Islet of Langerhans (tissue), 1 donor: Measurements from ENCODE around the gene ZSWIM6.

Source experiments
- FAIRE-seq: peaks from one replicate; lab custom pipeline; 2011; peaks lifted over from hg19 to GRCh38; lab: Jason Lieb, UNC

ZSWIM6 gene

DNA sequence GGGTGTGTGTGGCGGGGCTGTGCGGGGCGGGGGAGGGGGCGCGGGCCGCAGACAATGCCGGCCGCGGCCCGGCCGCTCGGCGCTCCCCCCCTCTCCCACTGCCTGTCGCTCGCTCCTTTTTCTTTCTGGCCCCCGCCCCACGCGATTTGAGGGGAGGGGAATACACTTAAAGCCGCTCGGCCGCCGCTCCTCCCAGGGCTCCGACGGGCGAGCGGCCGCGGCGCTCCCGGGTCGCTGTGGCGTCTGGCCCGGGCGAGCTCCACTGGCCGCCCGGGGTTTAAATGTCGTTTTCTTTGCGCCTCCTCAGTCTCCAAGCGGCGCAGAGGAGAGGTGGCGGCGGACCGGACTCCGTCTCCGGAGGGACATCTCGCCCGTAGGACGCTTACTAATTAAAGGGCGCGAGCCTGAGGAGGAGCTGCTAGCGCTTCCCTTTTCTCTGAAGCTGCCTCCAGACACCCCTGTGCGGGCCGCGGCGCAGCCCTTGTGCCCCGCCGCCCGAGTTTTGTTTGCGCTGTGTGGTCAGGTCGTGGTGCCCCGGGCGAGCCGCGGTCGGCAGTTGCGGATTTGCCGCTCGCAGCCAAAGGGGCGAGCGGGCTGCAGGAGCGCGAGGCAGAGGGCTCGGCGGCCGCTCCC, 1.4 kb downstream of the ZSWIM6 start:
- FAIRE-seq: no peak

DNA sequence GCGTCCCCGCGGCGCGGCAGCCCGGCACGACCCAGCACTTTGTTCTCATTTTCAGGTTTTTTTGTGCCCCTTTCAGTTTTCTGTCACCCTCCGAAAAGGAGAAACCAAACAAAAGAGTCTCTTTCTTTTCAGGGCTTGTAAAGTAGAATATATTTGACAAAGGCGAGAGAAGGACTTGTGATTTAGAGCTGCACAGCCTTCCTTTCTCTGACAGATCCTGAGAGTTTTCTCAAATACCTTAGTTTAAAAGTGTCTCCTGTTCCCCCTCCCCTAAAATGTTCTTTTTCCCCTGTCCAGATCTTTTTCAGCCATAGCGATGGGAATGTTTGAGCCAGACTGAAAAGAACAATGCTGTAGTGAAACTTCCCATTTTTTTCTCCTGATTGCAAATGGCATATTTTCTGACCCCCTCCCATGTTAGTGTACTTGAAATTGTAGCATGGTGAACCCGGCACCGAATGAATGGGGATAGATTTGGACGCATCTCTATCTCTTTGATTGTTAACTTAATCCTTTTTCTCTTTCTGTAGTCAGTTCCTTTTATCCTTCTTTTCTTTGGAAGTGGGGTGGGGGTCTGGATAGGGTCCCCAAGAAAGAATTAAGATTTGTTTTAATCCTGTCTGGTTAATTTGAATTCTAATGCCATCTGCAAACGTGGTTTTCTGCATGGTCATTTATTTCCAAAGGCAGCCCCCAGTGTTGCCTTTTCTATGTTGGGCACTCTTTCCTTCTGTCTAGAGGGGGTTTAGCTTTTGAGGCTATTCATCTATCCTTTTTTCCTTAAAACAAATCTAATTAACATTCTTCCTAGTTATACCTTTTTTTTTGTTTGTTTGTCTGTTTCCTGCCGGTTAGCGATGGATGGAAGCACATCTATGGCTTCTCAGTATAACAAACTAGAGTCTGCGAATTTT, 2.2 kb downstream of the ZSWIM6 start:
- no peak for FAIRE-seq

DNA sequence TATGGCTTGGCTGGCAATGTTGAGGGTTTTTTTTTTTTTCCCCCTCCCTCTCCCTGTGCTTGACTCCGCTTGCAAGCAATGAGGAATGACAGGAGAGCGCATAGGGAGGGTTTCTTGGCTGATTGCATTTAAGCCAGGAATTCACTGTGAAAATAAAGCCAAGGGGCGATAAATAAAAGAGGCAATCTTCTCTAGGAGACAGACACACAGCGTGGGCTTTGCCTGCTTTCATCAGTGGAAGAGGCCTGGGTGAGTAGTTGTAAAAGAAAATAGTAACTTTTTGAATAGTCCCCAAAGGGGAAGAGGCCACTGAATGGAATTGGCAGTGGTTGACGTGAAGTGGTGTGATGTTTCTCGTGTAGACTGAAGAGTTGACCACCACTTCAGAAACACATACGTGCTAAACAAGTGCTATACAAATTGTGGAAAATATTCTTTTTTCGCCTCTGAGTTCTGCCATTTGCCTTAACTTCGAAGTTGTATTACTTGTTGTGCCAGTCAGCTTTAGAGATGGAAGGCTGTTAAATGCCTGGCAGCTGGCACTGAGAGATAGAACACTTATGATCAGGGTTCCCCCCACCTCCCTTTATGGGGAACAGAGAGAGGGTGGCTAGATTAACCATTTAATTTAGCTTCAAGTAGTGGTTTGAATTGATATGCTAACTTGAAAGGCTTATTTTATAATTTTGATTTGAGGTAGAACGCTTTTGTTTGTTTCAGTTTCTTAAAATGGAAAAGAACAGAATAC, 3.0 kb downstream of the ZSWIM6 start:
- FAIRE-seq: no peak

DNA sequence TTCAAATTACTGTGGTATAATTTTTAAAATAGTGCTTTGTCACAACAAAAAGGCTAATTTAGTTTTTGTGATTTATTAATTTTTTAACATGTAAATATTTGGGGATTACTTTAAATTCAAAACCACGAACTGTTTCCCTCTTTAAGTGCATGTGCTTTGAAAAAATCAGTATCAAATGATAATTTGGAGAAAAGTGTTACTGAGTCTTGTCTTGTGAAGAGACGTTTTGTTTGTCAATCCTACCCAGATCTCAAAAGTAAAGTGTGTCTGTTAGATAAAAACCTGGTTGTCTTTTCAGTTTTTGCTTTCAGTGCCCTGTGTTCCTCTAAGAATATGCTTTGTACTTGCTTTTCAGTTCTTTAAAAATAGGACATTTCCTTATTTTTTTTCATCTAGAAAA, 7.7 kb downstream of the ZSWIM6 start:
- no peak for FAIRE-seq

DNA sequence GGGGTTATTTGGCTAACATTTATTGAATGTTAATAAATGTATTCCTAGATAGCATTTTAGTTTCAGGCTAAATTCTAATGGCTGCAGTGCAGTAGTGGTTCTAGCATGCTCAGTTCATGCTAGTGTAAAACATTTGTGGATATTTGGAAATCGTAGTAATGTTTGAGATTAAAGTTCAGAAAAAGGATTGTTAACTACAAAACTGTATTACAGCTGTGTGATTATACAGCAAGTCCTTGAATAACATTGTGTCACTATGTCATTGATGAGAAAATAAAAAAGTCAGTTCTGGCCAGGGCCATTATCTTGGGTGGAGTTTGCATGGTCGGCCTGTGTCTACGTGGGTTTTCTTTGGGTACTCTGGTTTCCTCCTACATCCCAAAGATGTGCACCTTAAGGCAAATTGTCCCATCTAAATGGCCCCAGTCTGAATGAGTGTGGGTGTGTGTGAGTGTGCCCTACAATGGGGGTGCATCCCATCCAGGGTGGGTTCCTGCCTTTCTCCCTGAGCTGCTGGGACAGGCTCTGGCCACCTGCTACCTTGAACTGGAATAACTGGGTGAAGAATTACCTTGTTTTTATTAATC, 8.8 kb downstream of the ZSWIM6 start:
- FAIRE-seq: no peak

DNA sequence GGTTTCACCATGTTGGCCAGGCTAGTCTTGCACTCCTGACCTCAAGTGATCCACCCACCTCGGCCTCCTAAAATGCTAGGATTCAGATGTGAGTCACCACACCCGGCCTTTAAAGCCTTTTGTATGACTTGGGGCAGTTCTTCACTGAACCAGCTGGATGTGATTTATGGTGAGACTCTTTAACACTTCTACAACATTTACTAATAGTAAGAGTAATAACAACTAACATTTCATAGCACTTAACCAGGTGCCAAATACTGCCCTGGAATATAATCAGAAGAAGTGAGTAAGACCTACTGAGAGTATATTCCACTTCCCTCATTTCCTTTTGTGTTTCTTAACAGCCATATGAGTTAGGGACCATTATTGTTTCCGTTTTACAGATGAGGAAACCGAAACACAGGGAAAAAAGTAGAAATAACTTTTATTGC, 10.0 kb downstream of the ZSWIM6 start:
- FAIRE-seq: no peak

DNA sequence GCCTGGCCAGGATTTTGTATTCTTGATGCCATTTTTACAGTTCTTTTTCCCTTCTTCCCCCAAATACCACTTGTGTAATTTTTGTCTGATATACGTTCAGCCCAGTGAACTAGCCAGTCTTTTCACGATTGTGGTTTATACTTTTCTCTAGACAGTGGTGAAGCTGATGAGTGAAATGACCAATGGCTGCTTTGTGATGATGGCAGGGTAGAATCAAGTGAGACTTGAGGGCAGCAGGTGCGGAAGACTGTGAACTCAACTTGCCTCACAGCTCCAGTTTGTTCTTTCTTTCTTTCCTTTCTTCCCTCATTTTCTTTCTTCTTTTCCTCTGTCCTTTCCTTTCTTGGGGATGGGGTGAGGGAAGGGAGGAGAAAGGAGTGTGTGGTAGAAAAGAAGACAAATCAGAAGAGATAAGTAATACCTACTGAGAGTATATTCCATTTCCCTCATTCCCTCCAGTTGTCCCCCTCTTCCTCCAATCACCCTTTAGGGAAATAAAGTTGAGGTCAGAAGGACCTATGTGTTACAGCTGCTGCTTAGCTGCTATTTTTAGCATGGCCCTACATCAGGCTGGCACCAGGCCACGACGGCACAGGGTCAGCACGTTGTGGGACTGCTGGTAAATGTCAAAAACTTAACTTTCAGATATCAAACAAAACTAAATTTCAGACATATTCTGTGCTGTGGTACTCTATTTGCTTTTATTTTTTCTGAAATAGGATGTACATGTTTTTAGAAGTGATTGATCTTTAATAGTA, 12.3 kb downstream of the ZSWIM6 start:
- FAIRE-seq: no peak

DNA sequence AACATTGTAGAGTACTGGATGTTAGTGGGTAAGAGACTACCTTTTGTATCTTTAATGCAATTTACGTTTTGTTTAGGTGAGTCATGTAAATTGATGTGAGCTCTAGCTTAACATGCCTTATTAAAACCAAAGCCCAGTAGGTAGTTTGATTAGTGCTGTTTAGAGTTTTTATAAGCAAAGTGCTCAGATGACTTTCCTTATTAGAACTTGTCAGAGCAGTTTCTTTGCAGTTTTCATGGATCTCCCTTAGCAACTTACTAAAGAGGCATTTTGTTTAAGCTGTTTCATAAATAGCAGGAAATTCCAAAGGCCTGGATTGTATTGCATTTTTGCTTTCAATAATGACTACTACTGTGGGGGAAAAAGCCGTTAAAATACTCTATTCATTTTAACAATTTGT, 14.5 kb downstream of the ZSWIM6 start:
- FAIRE-seq: no peak

DNA sequence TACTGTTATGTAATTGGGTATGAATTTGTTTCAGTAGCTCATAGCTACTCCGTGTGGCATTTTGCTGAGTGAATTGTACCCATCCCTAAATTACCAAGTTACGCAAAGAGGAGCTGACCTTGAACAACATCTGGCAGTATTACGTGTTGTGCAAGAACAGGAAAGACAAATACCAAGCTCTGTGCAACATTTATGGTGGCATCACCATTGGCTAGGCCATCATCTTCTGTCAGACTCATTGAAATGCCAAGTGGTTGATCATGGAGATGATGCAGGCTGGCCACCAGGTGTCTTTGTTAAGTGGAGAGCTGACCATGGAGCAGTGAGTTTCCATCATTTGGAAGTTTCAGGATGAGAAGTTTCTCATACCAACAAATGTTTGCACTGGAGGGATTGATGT, 15.0 kb downstream of the ZSWIM6 start:
- no peak for FAIRE-seq

DNA sequence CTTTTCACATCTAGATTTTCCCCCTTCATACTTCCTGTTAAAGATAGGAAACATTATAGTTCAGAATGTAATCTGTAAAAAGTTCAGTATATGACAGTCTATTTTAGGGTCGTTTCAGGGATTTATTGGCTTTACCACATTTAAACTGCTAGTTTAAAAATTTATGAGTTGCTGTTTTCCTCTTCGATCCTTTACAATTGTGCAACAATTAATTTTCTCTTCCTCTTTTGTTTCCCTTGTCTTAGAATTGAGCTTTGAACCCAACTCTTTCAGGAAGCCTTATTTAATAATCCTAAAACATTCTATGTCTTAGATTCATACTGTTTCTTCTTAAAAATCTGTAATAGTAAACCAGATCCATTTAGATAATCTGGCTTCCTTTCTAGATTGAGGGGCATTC, 16.4 kb downstream of the ZSWIM6 start:
- FAIRE-seq: no peak

DNA sequence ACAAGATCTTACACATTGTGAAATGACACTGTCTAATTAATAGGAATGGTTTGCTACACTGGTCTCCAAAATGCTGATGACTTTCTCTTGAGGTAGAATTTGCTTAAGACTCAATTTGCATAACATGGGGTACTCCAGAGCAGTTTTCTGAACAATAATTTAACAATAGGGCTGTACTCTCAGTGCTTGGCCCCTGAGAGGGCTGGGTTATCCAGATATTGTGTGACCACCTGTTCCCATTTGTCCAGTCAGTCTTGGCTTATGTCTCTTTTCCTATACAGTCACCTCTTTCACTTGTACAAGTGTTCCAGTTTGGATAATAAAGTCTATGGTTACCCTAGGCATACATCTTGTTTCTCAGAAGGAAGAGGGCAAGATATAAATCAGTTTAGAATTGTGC, 17.9 kb downstream of the ZSWIM6 start:
- FAIRE-seq: no peak

DNA sequence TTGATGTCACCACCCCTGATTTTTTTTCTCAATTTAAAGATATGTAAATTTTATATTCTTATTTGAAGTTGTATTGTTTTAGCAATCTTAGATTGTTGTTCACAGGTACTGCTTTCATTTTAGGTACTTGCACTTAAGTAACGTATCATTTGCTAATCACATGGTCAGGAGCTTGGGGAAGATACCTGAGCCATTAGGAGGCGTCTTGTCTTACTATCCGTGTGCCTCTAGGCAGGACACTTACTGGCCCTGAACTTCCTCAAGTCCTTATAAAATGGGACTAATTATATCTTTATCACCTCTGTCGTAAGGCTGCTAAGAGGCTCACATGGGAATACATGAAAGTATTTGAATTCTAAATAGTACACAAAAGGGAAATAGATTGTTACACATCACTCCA, 18.5 kb downstream of the ZSWIM6 start:
- FAIRE-seq: no peak

DNA sequence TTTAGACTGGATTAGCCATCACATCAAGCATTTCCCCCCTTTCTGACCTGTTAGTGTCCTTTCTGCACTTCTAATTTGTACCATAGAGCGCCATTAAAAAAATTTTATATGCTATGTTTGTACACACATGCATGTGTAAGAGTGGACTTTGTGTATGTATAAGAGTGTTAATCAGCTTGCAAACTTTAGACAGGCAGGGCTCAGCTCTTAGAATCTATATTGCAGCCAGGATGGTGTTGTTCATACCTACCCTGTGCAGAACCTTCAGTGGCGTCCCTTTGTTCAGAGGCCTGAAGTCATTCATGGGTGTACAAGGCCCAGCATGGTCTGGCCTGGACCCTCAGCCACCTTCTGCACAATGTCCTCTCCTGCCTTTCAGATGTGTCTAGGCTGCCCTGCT, 19.7 kb downstream of the ZSWIM6 start:
- no peak for FAIRE-seq

DNA sequence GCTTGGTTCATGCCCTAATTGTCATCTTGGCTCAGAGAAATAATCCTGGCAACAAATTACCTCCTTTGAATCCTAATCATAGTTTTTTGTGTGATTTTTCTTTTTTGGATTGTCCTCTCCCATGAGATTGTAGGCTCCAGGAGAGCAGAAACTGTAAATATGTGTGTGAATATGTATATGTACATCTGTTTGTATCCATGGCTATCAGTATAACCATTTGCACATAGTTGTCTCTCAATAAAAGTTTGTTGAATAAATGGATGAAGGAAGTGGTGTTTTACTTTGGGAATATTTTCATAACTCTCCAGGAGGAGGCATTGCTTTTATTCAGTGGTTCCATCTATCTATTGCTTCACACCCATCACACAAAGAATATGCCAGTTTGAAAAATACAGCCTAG, 20.1 kb downstream of the ZSWIM6 start:
- FAIRE-seq: no peak

DNA sequence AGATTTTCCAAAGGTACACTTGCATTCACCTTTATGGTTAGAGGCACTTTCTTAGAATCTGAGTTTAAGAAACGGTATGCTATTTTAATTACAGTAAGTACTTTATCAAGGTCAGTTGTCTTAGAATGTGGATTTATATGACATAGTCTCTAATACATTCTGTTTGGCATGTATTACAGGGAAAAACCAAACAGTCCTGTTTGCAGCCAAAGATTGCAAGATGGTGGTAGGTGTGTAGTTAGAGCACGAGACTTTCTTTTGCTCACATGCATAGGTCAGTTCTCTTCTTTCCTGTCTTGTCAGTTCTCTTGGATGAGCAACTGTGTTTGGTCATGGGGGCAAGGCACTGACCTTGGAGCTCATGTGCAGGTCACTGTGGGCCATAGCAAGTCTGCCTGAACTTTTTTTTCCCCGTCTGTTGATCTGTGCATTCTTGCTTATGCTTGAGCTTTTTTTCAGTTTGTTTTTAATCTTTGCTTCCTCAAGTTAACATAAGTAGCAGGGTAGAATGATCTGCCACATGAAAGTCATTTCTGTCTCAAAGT, 20.6 kb downstream of the ZSWIM6 start:
- no peak for FAIRE-seq

DNA sequence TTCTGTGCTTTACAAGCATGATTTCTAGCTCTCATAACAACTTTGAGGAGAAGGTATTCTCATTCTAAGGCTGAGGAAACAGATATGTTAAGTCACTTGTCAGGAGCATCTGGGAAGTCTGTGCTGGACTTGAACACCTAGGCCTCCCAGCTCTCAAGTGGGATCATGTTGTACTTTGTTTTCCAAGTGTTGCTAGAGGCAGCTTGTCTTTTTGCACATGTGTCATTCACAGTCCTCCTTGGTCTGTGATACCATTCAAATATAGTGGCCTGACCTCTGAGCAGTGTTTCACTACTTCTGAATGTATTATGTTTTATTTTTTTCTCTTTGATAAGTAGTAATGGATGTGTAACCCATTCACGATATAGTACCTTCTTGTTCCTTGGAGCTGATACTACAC, 21.2 kb downstream of the ZSWIM6 start:
- FAIRE-seq: no peak

DNA sequence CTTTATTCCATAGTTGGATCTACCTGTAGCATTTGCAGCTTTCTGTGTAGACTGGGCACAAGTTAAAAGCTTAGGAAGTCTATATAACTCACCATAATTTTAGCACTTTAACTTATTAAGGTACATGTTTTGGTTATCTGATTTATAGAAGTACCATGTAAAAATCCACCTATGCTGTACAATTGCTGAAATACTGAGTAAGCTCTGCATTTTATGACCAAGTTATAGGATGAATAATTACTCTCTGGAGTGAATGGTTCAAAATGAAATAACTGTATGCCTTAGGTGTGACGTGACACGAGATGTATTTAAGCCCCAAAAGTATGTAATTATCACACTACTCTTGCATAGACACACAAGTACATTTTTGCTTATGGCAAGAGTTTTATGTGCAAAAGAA, 22.1 kb downstream of the ZSWIM6 start:
- FAIRE-seq: no peak

DNA sequence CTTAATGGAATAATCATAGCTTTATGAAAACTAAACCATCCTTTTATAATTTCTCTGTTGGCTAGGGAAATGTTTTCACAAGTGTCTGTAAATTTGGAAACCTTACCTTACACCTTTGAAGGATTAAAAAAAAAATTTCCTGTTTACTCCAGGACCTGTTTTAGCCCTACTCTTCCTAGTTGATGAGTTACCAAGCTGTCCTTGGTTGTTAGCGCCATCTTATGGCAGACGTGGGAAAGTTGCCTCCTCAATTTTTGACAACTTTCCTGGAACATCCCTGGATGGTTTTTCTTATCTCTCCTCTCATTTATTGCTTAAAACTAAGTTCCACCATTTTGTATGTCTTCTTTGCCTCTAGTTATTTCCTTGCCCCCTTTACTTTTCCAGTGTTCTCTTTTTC, 25.7 kb downstream of the ZSWIM6 start:
- no peak for FAIRE-seq

DNA sequence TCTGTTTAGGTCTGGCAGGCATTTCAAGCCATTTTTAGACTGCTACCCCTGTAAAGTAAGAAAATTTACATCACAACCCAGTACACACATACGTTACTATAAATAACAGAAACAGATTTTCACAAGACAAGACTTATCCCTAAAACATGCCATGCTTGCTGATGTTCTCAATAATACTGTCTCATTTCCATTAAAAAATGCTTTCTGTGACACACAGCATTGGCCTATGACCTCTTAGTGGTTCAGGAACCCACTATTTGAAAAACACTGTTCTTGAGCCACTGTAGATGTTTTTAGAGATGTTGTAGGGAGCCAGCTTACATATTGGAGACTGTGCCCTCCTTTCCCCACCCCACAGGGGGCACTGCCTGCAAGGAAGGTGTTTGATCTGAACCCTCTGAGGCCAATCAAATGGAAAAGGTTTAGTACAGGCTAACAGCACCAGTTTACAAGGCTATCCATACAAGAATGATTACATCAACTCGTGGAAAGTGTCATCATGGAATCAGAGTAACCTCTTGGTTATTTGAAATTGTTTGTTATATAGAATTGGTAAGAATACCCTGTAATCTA, 30.8 kb downstream of the ZSWIM6 start:
- FAIRE-seq: no peak

DNA sequence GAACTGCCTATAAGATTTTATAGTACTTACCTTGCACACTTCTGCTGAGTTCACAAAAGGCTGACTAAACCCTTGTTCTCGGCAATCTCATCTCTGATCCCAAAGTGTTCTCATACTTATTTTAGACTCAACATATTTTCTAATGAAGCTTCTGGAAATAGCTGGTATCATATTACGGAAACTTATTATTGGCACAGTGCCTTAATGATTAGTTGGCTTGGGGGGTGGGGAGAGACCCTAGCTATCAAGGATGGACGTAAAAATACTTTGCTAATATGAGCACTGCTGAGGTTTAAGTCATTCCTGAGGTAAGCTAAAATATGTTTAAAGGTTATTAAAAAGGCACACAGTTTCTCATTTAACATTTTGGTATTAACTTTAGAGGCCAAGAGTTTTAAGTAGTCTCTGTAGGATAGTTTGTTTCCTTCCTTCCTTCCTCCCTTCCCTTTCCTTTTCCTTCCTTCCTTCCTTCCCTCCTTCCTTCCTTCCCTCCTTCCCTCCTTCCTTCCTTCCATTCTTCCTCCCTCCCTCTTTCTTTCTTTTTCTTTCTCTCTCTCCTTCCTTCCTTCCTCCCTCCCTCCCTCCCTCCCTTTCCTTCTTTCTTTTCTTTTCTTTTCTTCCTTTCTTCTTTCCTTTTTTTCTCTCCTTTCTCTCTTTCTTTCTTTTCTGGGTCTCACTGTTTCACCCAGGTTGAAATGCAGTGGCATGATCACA, 31.5 kb downstream of the ZSWIM6 start:
- no peak for FAIRE-seq
